GM18526 (cell line): ENCODE data around the gene SORBS2.

Experiments used
- POLR2A ChIP-seq: IDR thresholded peaks from 3 replicates; pipeline ENCODE4 v1.6.1; 2011; ENCODE audit not compliant: insufficient read length; ENCODE audit errors: extremely low read depth

The SORBS2 gene

GRCh38 chr4:185587030-185587426 is 225.0 kb downstream of the SORBS2 start:
- no peak for TF ChIP-seq POLR2A

GRCh38 chr4:185585211-185585610 is 226.8 kb downstream of the SORBS2 start:
- no peak for TF ChIP-seq POLR2A

GRCh38 chr4:185583813-185584212 is 228.2 kb downstream of the SORBS2 start:
- TF ChIP-seq POLR2A, result no peak

- TF ChIP-seq POLR2A, result no peak
Measured at GRCh38 chr4:185582651-185583400, 229.2 kb downstream of the SORBS2 start.

GRCh38 chr4:185580699-185581098 is 231.3 kb downstream of the SORBS2 start:
- no peak for TF ChIP-seq POLR2A

- no peak for TF ChIP-seq POLR2A
Measured at GRCh38 chr4:185578284-185578683, 233.7 kb downstream of the SORBS2 start.

GRCh38 chr4:185576962-185577950 is 234.7 kb downstream of the SORBS2 start:
- TF ChIP-seq POLR2A, result no peak

GRCh38 chr4:185576314-185576961 is 235.6 kb downstream of the SORBS2 start:
- no peak for TF ChIP-seq POLR2A

GRCh38 chr4:185573651-185574199 is 238.3 kb downstream of the SORBS2 start:
- no peak for TF ChIP-seq POLR2A

- TF ChIP-seq POLR2A, result no peak
Measured at GRCh38 chr4:185570727-185571126, 241.3 kb downstream of the SORBS2 start.

GRCh38 chr4:185567381-185568376 is 244.3 kb downstream of the SORBS2 start:
- no peak for TF ChIP-seq POLR2A

- no peak for TF ChIP-seq POLR2A
Measured at GRCh38 chr4:185566972-185567371, 245.0 kb downstream of the SORBS2 start.

GRCh38 chr4:185566425-185566824 is 245.6 kb downstream of the SORBS2 start:
- TF ChIP-seq POLR2A, result no peak

GRCh38 chr4:185565696-185566095 is 246.3 kb downstream of the SORBS2 start:
- TF ChIP-seq POLR2A, result no peak

GRCh38 chr4:185564349-185564748 is 247.6 kb downstream of the SORBS2 start:
- TF ChIP-seq POLR2A, result no peak

GRCh38 chr4:185562531-185562930 is 249.5 kb downstream of the SORBS2 start:
- no peak for TF ChIP-seq POLR2A
